ENCODE results near the gene C1QL1.

The C1QL1 gene

DNA sequence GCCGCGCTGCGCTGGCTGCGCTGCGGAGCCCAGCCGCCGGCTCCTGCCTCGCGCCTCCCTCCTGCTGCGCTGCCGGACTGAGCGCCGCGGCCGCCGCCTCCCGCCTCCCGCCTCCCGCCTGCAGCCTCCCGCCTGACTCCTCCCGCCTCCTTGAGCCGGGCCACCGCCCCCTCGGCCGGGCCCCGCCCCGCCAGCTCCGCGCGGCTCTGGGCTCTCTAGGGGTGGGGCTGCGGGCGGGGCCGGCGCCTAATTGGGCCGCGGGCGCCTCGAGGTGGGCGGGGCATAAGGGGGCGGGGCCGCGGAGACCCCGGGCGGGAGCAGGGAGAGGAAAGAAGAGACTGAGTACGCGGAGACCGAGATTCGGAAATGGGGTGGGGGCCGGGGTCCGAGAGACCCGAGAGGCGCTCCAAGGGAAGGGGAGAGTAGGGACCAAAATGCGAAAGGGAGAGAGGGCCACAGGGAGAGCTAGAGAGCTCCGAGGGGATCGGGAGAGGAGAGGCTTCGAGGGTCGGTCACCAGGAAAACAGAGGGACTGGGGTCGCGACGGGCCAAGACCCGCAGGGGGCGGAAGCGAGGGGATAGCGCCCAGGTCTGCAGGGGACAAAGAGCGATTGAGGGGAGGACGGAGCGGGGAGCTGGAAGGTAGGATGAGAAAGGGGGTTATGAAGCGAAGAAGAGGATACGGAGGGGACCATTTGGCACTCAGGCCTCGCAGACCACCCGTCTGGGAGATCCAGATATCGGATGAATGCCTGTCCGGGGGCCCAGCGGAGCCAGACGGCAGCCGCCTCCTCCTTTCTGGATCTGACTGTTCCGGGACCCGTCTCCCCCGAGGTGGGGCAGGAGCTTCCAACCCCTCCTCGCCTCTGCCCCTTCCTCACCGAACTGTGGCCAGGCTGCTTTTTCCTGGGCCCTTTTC, at the start of gene C1QL1:
TSS of gene C1QL1 (minus strand) at position 79 of the 919 bp plus-strand sequence. CDS start 255 bp downstream, outside the sequence.
- DNase-seq: peak; percentile 19

DNA sequence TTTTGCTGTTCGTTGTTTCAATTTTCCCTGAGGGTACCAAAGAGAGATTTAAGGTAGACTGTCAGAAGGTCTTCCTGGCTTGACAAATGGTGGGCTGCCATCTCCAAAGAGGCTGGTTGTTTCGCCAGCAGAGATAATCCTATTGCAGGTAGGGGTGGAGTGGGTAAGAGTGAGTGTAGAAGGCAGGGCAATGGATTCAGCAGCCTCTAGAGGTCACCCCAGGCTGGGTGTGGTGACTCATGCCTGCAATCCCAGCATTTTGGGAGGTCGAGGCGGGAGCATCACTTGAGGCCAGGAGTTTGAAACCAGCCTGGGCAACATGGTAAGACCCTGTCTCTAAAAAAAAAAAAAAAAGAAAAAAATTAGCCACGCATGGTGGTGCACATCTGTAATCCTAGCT, 48.7 kb upstream of the C1QL1 start:
- DNase-seq: no peak

DNA sequence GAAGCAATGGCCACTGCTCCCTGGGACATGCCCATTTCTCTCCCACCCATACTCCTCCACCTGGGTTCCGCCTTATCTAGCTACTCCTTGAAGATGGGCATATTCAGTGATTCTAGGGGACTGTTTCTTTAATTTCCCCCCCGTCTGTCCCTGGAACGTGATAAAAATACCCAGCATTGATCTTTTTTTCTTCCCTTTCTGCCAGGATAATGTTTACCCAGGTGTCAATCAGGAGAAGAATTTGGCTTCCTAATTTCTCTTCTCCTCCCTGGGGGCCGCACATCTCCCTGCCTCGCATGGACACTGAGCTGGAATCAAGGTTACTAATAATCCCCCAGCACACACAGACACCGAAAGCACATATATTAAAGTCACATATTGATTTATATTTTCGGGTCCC, 48.1 kb upstream of the C1QL1 start:
- DNase-seq: no peak

DNA sequence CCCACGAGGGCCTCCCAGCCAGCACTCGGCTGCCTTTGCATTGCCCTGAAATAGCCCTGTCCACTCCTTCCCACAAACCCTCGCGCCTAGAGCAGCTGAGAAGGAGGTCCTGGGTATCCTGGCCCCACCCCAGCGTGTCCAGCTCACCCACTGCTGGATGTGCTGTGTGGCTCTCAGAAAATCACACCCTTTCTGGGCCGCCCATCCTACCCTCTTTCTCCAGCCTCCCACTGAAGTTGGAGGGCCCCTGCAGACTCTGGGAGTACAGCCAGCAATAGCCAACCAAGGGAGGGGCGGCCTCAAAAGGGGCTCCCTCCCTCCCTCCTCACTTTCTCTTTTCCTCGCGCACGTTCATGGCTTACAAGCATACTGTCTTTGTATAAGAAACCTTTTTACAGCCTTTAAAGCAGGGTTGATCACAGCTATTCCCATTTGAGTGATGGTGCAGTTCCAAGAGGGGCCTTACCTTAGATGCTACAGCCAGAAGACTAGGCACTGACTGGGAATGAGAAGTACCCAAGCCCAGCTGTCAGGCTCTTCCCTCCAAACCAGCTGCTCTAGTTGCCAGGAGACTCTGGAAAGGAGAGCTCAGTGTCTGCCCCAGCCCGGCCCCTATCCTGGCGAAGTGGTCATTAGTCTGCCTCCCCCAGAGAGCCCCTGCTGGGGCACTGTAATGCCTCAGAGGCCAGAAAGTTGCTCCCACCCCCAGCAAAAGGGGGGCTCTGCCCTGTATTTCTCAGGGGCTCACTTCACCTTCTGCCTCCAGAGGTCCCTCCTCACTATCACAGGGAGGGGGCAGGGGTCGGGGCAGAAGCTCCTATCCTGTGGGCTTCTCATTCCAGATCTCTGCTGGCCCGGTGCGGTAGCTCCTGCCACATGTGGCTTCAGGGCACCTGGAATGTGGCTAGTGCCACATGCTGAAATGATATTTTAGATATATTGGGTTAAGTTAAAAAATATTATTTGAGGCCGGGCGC, 45.2 kb upstream of the C1QL1 start:
- peak; percentile 52 for DNase-seq

DNA sequence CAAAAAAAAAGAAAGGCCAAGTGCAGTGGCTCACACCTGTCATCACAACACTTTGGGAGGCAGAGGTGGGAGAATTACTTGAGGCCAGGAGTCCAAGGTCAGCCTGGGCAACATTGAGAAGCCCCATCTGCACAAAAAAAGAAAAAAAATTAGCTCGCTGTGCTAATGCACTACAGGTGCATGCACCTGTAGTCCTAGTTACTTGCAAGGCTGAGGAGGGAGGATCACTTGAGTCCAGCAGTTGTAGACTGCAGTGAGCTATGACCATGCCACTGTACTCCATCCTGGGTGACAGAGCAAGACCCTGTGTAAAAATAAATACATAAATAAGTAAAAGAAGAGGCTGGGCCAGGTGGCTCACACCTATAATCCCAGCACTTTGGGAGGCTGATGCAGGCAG, 43.7 kb upstream of the C1QL1 start:
- no peak for DNase-seq

DNA sequence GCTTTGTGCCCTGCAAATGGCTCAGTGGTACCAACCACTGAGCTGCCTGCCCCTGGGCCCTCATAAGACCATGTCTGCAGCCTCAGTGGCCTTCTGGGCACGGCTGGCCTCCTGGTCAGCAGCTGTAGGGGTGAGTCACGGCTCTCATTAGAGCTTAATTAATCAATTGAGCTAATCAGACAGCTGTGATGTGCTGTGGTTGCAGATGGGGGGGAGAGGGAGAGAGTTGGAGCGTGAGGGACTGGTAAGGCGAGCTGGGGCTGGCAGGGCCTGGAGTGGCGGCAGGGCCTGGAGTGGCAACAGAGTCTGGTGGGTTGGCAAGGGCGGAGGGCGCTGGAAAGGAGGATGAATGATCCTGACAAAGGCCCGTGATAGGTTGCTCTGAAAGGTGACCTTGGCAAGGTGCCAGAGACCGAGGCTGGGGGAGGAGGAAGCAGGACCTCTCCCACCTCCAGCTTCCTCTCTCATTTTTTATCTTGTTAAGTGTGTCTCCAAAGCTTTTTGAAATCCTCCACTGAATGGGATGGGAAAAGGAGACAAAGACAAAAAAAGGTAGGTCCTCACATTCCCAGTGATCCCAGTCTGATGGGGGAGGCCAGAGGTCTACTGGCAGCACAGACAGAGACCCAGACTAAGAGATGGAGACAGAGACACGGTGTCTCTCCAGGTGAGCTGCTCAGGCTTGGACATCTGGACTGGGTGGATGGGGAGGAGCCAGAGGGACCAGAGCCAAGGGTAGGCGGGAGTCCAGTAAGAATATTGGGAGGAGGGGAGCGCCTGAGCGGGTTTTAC, 41.8 kb upstream of the C1QL1 start:
- no peak for DNase-seq

DNA sequence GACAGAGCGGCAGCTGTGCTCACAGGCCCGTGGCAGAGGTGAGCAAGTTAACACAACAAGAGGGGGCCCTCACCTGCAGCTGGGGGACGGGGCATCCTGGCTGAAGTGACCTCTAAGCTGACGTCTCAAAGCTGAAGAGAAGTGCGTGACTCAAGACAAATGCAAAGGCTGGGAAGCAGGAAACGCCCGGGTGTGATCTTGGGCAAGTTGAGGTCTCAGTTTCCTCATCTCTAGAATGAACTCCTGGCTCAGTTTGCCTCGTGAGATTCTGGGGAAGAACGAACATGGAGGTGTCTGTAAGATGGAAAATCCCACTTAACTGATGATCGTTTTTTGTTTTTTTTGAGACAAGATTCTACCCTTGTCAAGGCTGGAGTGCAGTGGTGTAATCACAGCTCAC, 40.1 kb upstream of the C1QL1 start:
- DNase-seq: no peak

DNA sequence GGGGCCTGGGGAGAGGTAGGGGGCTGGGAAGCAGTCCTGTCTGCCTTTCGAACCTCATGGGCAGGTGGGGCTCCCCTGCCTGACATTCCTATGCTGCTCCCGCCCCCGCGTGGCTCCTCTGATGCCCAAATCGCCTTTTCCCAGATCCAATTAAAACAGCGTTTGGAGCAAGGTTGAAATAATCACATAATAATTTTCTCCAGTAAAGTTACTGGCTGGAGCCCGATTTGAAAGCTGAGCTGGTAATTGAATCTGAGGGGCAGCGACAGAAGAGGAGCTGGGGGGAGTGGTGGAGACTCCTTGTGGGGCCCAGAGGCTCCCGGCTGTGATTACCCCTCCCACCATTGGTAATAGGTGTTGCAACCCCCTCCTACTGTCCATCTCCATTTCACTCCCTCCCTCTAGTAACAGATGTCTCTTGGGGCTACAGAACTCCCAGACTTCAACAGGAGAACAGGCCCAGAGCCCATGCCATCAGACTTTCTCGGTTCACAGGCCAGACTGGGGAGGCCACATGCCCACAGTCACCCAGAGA, 38.9 kb upstream of the C1QL1 start:
- DNase-seq: no peak

DNA sequence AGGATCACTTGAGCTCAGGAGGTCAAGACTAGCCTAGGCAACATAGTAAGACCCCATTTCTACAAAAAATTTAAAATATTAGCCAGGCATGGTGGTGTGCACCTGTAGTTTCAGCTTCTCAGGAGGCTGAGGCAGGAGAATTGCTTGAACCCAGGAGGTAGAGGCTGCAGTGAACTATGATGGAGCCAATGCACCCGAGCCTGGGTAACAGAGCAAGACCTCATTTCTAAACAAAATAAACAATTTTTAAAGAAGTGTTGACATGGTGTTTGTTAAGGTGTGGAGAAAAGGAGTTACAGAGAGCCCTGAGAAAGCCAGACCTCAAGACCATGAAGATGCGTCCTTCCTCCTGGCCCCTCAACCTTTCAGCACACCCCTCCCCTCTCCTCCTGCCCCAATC, 37.6 kb upstream of the C1QL1 start:
- DNase-seq: no peak

DNA sequence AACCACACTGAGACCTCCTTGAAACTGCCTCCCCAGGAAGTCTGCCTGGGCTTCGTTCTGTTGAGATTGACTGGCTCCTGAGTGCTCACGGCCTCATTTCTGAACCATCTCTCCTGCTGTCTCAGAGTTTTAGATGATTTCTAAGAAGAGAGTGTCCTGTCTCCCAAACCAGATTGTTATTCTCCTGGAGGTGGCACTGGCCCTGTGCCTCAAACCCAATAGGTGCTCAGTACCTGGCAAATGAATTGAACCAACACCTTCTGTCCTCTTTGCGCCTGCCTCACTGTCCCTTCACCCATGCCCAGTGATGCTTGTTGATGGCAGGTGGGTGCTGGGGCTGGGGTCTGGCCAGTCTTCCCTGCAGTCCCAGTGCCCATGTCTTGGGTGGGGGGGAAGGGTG, 36.3 kb upstream of the C1QL1 start:
- DNase-seq: no peak

DNA sequence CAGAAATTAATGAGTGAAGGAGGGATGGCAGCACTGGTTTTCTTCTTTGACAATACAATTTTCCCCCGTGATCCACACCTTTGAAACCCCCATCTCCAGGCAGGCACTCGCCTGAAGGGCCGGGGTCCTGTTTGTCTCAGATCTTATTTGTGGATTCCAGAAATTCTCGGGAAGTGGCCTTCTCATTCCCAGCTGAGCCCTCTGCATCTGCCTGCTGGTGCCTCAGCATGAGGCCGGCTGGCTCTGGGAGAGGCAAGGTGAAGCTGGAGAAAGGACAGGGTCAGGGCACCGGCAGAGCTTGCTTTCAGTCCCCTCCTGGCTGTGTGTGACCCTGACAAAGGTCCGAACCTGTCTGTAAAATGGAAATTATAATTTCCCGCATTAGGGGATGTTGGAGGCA, 35.8 kb upstream of the C1QL1 start:
- DNase-seq: no peak

DNA sequence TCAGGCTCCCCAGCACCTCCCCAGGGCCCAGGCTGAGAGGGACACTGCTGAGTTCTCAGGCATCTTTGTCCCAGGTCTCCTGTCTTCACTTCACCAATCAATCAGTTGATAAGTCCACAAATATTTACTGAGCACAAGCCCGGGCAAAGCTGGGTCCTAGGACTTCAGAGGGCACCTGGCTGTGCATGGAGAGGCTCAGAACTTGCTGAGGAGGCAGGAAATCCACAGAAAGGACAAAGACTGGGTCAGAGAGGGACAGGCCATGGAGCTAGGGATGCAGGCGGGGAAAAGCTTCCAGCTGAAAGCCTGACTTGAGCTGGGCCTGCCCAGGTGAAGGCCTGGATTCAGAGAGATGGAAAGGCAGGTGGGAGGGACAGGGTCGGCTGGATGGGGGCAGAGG, 33.2 kb upstream of the C1QL1 start:
- DNase-seq: no peak

DNA sequence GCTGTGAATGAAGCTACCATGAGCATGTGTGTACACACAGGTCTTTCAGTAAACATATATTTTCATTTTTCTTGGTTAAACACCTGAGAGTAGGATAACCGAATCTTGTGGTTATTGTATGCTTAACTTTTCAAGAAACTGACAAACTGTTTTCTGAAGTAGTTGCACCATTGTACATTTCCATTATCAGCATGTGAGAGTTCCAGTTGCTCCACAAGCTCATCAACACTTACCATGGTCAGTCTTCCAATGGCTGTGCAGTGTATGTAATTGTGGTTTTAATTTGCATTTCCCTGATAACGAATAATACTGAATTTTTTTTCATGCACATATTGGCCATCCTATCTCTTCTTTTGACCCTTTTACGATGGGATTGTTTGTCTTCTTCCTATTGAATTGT, 31.3 kb upstream of the C1QL1 start:
- DNase-seq: no peak

DNA sequence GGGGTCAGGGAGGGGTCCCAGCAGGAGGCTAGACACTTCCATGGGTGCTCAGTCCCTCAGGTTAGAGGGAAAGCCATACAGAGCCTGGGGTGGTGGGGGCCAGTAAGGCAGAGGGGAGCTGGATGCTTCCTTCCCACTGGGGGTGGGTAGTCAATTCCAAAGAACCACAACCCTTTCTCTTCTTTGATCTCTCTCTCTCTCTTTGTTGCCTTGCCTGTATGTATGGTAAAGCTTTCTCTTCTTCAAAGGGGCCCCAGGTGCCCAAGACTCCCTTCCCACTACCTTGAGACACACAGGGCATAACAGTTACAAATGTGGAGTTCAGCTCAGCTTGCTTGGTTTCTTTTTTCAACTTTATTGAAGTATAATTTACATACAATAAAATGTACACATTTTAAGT, 30.5 kb upstream of the C1QL1 start:
- DNase-seq: no peak

DNA sequence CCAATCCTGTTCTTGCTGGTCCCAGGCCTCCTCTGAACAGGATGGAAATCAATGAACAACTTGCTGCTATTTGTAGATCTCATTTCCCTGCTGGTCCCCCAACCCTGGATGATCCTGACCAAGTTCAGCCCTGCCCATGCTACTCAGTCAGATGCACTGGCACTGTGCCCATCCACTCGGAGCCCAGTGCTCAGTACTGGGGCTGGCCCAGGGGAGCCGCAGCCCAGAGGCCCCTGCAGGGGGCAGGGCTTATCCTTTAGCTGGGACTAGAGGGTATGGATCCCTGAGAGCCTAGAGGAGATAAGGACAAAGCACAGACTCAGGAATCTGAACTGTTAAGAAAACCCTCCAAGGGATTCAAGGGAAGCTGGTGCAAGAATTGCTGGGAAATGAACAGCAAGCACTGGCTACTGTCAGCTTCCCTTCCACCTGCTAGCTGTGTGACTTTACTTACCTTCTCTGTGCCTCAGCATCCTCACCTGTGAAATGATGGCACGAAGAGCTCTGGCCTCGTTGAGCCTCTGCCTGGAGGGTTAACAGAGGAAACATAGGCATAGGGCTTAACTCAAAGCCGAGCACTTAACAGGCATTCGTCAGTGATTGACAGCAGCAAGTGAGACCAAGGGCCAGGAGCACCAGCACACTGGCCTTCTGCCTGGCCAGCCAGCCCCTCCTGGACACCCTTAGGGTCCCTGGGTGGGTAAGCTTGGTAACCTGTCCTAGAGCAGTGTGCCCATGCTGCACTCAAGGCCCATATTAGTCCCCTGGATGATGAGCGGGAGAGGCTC, 29.8 kb upstream of the C1QL1 start:
- no peak for DNase-seq

DNA sequence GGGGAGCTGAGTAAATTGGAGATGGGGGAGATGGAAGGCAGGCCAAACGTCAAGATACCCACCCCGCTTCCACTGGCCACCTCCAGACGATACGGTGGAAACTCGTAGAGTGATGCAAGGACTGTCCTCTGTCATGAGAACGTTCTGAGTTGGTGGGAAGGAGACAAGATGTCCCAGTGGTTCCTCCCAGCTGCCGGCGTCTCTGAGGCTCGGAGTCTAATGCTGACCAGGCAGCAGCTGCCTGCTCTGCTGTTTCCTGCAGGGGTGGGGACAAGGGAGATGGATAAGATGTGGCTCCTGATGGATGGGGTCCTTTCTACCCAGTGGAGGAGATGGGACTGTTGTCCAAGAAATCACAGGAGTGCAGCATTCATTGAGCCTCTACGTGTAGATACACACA, 28.2 kb upstream of the C1QL1 start:
- no peak for DNase-seq

DNA sequence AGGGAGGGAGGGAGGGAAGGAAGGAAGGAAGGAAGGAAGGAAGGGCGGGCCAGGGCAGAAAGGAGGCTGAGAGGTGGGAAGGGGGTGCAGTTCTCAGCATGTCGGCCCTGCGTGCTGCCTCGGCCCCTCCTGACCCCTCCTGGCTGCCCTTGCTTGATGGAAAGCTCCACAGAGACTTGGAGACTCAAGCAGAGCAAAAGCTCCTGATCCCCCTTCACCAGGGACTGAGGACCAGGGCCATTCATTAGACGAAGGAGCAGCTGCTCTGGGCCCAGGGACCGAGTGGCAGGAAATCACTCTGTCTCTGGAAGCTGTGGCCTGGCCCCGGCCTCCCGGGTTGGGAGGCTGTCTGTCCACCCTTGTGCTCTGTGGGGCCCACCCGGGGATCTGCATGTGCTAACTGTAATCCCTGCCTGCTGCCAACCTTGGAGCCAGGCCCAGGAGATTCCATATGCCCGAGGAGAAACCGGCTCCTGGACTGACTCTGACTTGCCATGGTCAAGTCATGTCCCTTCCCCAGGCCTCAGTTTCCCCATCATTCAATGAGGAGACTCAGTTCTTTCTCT, 27.4 kb upstream of the C1QL1 start:
- no peak for DNase-seq

DNA sequence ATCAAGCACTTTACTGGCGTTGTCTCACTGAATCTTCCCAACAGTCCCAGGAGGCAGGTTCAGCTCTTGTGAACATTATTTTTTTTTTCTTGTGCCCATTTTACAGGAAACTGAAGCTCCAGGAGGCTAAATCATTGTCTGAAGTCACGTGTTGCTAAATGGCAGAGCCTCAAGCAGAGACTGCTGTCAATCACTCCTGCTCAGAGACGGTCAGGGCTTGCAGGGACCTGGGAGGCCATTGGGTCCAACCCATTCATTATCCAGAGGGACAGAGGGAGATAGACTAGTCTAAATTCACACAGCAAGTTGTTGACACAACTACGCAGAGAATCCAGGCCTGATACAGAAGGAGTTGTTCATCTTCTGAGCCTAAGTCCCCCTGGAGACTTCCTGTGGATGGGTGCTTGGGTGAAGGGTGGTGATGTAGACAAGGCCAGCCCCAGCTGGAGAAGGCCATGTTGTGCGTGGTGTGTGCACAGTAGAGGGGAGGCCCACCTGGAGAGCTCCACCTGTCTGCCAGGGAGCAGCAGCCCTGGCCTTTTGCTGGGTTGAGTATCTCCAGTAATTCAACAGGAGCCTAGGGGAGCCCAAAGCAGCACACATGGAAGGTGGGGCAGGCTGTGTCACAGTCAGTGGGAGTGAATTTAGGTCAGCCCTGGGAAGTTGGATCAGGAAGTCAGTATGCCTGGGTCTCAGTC, 24.3 kb upstream of the C1QL1 start:
- DNase-seq: no peak

DNA sequence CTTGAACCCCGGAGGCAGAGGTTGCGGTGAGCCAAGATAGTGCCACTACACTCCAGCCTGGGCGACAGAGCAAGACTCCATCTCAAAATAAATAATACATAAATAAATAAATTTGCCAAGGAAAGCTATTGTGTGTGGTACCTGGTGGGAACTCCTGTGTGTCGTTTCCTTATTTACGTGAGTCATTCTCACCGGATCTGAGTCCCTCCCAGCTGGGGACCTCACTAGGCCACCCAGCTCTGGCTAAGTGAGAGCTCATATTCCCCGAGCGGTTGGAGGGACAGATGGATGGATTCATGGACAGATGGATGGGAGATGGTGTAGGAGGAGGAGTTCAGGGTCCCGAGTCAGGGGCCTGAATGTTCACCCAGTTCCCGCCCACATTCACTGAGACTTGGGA, 22.9 kb upstream of the C1QL1 start:
- no peak for DNase-seq

DNA sequence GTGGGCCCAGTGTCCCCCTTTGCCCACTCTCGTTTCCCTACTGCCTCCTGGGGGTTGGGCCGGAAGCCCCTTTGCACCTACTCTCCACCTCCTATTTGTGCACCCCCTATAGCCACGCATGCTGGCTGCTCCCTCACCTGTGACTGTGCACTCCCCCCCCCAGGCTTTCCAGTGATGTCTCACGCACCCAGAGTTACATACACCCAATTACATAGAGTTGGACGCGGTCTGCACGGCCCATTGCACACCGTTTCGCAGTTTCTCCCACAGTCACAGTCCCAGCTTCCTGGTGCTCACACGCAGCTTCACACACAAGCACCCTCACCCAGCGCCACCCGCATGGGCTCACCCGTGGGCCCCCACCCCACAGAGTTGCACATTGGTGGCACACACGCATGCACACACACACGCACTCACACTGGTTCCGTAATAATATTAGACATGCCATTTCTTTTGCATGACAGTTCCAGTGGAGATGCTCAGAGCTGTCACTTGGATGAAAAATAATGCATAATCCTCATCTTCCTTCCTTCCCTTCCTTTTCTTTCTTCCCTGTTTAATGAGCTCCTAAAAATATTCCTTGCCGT, 21.5 kb upstream of the C1QL1 start:
- DNase-seq: no peak

All from NCI-H2081 treated with DMSO at 0.1 percent for 48 hours (cell line).